Measurements from ENCODE around the gene TMEM98. TPM values are rescaled to one million over a fixed set of nuclear protein-coding genes. Genes with fewer than 3 reads are reported as not detected.

TMEM98 gene
- total RNA-seq, 1 donor from 2014 or later = 133 TPM

DNA sequence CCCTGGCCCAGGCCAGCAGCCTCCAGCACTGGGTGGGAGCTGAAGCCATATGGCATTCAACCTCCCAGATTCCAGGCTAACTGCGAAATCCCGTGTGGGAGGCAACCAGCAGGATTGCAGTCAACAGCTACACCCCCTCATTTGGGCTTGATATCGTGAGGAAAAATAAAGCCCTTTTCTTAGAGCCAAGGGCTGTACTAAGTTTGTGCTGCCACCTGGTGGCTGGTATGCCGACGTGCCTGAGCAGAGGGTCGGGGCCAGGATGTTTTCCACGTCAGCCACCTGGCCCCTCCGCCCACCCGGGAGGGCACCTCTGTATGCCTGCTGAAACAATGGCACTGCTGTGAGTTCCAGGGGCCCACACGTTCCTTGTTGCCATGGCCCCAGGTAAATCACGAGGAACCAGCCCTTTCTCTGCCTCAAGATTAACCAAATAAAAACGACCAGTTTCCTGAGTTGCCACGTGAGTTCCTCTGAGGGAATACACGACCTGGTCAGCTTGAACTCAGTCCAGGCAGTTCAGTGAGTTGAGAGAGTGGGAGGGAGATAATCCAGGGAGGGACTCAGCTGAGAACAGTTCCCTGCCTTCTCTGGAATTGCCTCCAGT, 9.0 kb downstream of the TMEM98 start:
- H3K9me3 Mint-ChIP-seq = peaks cover 3% of the 10 kb centered on the region
- H3K27ac Mint-ChIP-seq (ENCODE audit: unreplicated experiment) = peak overlapping the region; percentile 95
- peaks cover 28% of the 10 kb centered on the region for H3K4me1 Mint-ChIP-seq
- H3K27me3 Mint-ChIP-seq (ENCODE audit: low read depth) = no peaks in the 10 kb centered on the region
- peaks cover 57% of the 10 kb centered on the region for H3K36me3 Mint-ChIP-seq (ENCODE audit: low read depth)
- TF ChIP-seq, protein P1, sequence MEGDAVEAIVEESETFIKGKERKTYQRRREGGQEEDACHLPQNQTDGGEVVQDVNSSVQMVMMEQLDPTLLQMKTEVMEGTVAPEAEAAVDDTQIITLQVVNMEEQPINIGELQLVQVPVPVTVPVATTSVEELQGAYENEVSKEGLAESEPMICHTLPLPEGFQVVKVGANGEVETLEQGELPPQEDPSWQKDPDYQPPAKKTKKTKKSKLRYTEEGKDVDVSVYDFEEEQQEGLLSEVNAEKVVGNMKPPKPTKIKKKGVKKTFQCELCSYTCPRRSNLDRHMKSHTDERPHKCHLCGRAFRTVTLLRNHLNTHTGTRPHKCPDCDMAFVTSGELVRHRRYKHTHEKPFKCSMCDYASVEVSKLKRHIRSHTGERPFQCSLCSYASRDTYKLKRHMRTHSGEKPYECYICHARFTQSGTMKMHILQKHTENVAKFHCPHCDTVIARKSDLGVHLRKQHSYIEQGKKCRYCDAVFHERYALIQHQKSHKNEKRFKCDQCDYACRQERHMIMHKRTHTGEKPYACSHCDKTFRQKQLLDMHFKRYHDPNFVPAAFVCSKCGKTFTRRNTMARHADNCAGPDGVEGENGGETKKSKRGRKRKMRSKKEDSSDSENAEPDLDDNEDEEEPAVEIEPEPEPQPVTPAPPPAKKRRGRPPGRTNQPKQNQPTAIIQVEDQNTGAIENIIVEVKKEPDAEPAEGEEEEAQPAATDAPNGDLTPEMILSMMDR (conservative IDR thresholded peaks at IDR 0.05) = peak; percentile 89
- H3K4me3 Mint-ChIP-seq = no peak overlapping the region
- DNase-seq (ENCODE audit: low read depth, low spot score) = peak; percentile 66

DNA sequence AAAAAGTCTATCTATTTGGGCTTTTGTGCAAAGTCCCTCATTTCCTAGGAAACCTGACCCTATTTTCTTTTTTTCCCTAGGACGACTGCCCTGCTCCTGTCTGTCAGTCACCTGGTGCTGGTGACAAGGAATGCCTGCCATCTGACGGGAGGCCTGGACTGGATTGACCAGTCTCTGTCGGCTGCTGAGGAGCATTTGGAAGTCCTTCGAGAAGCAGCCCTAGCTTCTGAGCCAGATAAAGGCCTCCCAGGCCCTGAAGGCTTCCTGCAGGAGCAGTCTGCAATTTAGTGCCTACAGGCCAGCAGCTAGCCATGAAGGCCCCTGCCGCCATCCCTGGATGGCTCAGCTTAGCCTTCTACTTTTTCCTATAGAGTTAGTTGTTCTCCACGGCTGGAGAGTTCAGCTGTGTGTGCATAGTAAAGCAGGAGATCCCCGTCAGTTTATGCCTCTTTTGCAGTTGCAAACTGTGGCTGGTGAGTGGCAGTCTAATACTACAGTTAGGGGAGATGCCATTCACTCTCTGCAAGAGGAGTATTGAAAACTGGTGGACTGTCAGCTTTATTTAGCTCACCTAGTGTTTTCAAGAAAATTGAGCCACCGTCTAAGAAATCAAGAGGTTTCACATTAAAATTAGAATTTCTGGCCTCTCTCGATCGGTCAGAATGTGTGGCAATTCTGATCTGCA, 12.9 kb downstream of the TMEM98 start:
- no peak for DNase-seq (ENCODE audit: low read depth, low spot score)
- H3K27me3 Mint-ChIP-seq (ENCODE audit: low read depth) = no peaks in the 10 kb centered on the region
- TF ChIP-seq, protein P1 (conservative IDR thresholded peaks at IDR 0.05) = no peak
- no peak overlapping the region for H3K4me3 Mint-ChIP-seq
- H3K9me3 Mint-ChIP-seq = peaks cover 3% of the 10 kb centered on the region
- H3K36me3 Mint-ChIP-seq (ENCODE audit: low read depth) = peaks cover 42% of the 10 kb centered on the region
- peaks cover 12% of the 10 kb centered on the region for H3K4me1 Mint-ChIP-seq
- no peak overlapping the region for H3K27ac Mint-ChIP-seq (ENCODE audit: unreplicated experiment)

- TF ChIP-seq, protein P1 (conservative IDR thresholded peaks at IDR 0.05) = peak; percentile 65
- H3K36me3 Mint-ChIP-seq (ENCODE audit: low read depth) = peaks cover 42% of the 10 kb centered on the region
Observed at GRCh38 chr17:32941419-32942032, 13.6 kb downstream of the TMEM98 start.

DNA sequence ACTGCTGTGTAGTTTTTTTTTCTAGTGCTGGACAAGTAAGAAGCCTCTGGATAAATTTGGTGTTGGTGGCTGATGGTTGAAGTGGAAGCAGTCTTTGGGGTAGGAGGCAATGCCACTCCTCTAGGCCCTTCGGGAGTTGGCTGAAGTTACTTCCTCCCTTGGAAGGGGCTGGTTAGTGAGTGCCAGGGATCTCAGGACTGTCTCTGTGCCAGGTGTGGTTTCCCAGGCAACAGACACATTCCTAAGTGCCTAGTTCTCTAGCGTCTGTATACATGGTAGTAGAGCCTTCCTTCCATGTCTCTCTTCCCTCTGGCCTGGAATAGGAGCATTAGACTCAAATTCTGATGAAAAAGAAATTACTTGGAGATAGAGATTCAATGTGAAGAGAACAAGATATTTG, 15.3 kb downstream of the TMEM98 start:
- peaks cover 34% of the 10 kb centered on the region for H3K36me3 Mint-ChIP-seq (ENCODE audit: low read depth)

More at GRCh38 chr17:32941419-32942032, 13.6 kb downstream of the TMEM98 start:
- peaks cover 7% of the 10 kb centered on the region for H3K4me1 Mint-ChIP-seq
- DNase-seq (ENCODE audit: low read depth, low spot score) = no peak
- H3K9me3 Mint-ChIP-seq = peaks cover 3% of the 10 kb centered on the region
- H3K27ac Mint-ChIP-seq (ENCODE audit: unreplicated experiment) = no peak overlapping the region
- H3K4me3 Mint-ChIP-seq = no peak overlapping the region
- H3K27me3 Mint-ChIP-seq (ENCODE audit: low read depth) = no peaks in the 10 kb centered on the region

GRCh38 chr17:32943647-32944191, 15.8 kb downstream of the TMEM98 start:
- DNase-seq (ENCODE audit: low read depth, low spot score) = no peak
- no peak overlapping the region for H3K4me3 Mint-ChIP-seq
- peak overlapping the region; percentile 36 for H3K27ac Mint-ChIP-seq (ENCODE audit: unreplicated experiment)

More for the DNA sequence above, 15.3 kb downstream of the TMEM98 start:
- H3K27me3 Mint-ChIP-seq (ENCODE audit: low read depth) = peaks cover 6% of the 10 kb centered on the region
- DNase-seq (ENCODE audit: low read depth, low spot score) = no peak
- no peak overlapping the region for H3K27ac Mint-ChIP-seq (ENCODE audit: unreplicated experiment)
- TF ChIP-seq, protein P1 (conservative IDR thresholded peaks at IDR 0.05) = no peak
- H3K9me3 Mint-ChIP-seq = peaks cover 3% of the 10 kb centered on the region
- H3K4me3 Mint-ChIP-seq = no peak overlapping the region
- H3K4me1 Mint-ChIP-seq = no peaks in the 10 kb centered on the region

More at GRCh38 chr17:32943647-32944191, 15.8 kb downstream of the TMEM98 start:
- peaks cover 10% of the 10 kb centered on the region for H3K27me3 Mint-ChIP-seq (ENCODE audit: low read depth)
- H3K9me3 Mint-ChIP-seq = peaks cover 3% of the 10 kb centered on the region
- H3K36me3 Mint-ChIP-seq (ENCODE audit: low read depth) = peaks cover 30% of the 10 kb centered on the region
- TF ChIP-seq, protein P1 (conservative IDR thresholded peaks at IDR 0.05) = no peak
- H3K4me1 Mint-ChIP-seq = no peaks in the 10 kb centered on the region

Measured in neural crest cell (in vitro differentiated cells).